T-helper 22 cell (primary cell): ENCODE measurements around the gene FGF23.
"Not testable (repeated sequence)": the region's sequence is repeated elsewhere in the genome, so short reads cannot be mapped to it uniquely, and the experiment has no call there.

Experiments used
- DNase-seq: peaks from one replicate; pipeline ENCODE4 v3.0.0-alpha.2; 2020; ENCODE audit warnings: low read depth

FGF23 gene

DNA sequence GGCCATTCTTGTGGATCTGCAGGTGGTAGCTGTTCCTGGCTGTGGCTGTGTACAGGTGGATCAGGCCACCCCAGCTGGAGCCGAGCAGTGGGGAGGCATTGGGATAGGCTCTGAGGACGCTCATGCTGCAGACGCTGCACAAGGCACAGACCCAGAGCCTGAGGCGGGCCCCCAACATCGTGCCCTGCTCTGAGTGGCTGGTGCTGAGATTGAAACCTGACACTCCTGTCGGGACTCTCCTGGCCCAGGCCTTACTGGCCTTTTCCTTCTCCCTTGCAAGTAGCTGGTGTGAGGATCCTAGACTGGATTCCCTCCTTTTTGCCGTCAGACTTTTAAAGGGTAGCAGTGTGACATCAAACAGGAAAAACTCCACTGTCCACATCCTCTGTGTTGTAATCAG, at the start of gene FGF23:
Gene FGF23 (minus strand): TSS at position 308 of the 400 bp plus-strand sequence. CDS start 130 bp downstream, at position 178.
- no peak for DNase-seq

DNA sequence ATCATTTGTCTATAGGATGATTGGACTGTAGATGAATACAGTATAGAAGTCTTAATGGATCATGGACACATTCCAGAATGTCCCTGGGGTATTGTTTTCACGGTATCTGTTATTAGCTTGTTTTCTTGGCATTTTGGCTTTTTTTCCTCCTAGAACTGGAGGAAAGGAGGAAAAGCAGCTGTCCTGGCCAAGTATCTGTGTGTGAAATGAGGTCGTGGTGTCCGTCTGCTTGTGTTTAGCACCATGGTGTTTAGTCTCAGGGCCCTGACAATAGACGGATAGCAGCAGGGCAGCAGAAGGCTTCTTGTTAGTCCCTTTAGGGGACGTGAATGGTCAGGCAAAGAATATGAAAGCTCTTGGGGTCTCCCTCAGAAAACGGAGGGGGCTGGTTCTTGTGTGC, 44.9 kb upstream of the FGF23 start:
- DNase-seq = no peak

- no peak for DNase-seq
Observed at GRCh38 chr12:4423528-4424195, 44.1 kb upstream of the FGF23 start.

DNA sequence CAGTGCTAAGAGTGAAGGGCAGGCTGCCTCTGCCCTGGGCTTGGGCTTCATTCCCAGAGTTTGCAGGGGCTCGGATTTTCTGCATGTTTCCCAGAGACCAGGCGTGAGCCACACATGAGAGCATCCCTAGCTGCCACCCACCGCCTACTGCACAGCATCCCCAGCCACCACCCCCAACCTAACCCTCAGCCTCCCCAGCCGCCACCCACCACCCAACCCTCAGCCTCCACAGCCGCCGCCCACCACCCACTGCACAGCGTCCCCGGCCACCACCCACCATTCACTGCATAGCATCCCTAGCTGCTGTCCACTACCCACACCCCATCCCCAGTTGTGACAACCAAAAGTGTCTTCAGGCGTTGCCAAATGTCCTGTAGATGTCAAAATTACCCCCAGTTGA, 43.5 kb upstream of the FGF23 start:
- no peak for DNase-seq

- no peak for DNase-seq
Observed at GRCh38 chr12:4421590-4422031, 42.1 kb upstream of the FGF23 start.

- no peak for DNase-seq
Observed at GRCh38 chr12:4420138-4420670, 40.7 kb upstream of the FGF23 start.

DNA sequence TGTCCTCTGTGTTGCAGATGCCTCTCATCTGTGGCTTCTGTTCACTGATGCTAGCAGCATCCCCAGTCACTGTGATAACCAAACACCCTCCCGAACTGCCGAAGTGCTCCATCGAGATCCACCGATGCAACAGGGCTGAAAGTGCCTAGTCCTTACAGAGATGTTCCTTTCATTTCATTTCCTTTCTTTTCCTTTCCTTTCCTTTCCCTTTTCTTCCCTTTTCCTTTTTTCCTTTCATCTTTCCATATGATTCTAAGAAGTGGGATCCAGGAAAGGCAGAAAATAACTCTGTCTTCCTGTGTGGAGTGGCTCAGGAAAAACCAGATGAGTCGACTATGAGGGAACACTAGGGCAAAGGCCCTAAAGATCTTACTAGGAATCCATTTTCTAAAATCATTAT, 39.4 kb upstream of the FGF23 start:
- no peak for DNase-seq

DNA sequence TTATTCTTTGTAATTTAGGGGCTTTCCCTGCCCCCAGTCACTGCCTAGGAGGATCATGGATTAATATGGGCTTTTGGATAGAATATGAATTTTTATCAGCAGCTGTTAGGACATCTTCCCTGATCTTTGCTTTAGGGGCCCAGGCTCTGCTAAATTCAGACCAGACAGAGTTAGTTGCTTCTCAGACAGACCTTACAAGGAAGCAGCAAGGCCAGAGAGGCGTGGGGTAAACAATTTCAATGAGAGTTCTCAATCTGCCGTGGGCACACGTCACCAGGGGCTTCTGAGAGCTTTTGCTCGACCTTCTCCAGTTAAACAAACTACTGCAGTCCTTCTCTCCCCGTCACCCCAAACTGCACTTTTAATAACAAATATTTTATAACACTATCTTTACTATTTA, 38.4 kb upstream of the FGF23 start:
- DNase-seq = no peak

GRCh38 chr12:4417455-4417854, 37.9 kb upstream of the FGF23 start:
- DNase-seq = no peak

DNA sequence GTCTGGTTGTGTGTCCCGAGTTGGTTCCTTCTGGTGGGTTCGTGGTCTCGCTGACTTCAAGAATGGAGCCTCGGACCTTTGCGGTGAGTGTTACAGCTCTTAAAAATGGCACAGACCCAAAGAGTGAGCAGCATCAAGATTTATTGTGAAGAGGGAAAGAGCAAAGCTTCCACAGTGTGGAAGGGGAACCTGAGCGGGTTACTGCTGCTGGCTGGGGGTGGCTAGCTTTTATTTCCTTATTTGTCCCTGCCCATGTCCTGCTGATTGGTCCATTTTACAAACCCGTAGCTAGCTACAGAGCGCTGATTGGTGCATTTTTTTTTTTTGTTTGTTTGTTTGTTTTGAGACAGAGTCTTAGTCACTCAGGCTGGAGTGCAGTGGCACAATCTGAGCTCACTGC, 36.8 kb upstream of the FGF23 start:
- no peak for DNase-seq

- DNase-seq = no peak
Observed at GRCh38 chr12:4412465-4412864, 33.0 kb upstream of the FGF23 start.

- DNase-seq = no peak
Observed at GRCh38 chr12:4412056-4412455, 32.5 kb upstream of the FGF23 start.

DNA sequence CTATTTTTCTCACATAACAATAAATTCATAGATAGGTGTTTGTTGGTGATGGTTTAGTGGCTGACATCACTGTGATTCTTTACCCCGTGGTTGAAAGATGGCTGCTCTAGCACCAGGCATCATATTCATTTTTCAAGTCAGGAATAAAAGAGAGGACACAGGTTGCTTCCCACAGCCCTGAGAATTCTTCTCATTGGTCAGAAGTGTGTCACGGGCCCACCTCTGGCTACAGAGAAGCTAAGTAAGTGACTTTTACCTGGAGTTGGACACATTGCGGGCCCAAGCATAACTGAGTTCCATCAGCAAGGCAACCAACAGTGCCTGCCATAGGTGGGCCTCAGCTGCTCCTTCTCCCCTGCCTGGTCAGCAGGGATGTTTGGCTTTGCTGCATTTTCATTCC, 27.6 kb upstream of the FGF23 start:
- DNase-seq = no peak

- DNase-seq = not testable (repeated sequence)
Observed at GRCh38 chr12:4404877-4405637, 25.5 kb upstream of the FGF23 start.

- no peak for DNase-seq
Observed at GRCh38 chr12:4402996-4403395, 23.5 kb upstream of the FGF23 start.

GRCh38 chr12:4401117-4401516, 21.6 kb upstream of the FGF23 start:
- DNase-seq = no peak

- no peak for DNase-seq
Observed at GRCh38 chr12:4395818-4396217, 16.3 kb upstream of the FGF23 start.

- DNase-seq = no peak
Observed at GRCh38 chr12:4393211-4393610, 13.7 kb upstream of the FGF23 start.

DNA sequence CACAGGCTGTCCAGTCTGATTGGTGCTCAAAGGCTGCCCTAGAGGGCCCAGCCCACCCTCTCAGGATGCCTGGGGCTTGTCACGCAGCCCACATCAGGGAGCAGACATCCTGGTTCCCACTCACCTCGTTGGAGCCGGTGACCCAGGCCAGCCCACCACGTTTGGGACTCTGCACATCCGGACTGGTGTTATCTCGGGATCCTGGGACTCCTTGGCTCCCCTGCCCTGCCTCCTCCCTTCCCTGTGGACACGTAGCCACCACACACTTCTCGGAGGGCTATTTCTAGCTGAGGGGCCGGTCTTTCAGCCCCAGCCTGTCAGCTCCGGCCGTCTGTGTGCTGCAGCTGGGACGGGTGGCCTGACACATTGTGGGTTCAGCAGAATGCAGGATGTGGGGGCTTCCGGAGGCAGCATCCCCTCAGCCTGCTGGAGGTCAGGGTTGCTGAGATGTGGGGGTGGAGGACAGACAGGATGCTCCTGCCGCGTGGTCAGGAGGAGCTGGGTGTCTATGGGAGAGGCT, 12.8 kb upstream of the FGF23 start:
- no peak for DNase-seq

- no peak for DNase-seq
Observed at GRCh38 chr12:4388662-4389061, 9.2 kb upstream of the FGF23 start.

GRCh38 chr12:4388032-4388431, 8.5 kb upstream of the FGF23 start:
- DNase-seq = no peak

GRCh38 chr12:4387607-4388006, 8.1 kb upstream of the FGF23 start:
- no peak for DNase-seq

DNA sequence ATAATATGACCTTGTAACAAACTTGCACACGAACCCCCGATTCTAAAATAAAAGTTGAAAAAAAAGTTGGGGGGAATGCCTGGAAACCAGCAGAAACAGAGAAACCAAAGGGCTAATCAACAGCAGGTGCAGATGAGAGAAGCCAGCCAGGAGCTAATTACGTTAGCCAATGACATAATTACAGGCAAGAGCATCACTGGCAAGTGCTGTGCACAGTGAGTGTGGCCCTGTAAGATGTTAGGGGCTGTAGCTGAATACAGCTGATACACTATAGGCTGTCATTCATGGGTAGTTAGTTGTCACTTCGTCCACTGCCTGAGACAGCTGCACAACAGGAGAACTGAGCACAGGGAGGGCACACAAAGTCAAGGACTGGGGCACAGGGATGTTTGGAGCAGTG, 7.3 kb upstream of the FGF23 start:
- no peak for DNase-seq
